COR-L47 (cell line): ENCODE measurements around the gene PITRM1.

Experiments used
- DNase-seq: peaks from one replicate; lab custom pipeline; 2025; lab: John Stamatoyannopoulos, UW

PITRM1 gene

DNA sequence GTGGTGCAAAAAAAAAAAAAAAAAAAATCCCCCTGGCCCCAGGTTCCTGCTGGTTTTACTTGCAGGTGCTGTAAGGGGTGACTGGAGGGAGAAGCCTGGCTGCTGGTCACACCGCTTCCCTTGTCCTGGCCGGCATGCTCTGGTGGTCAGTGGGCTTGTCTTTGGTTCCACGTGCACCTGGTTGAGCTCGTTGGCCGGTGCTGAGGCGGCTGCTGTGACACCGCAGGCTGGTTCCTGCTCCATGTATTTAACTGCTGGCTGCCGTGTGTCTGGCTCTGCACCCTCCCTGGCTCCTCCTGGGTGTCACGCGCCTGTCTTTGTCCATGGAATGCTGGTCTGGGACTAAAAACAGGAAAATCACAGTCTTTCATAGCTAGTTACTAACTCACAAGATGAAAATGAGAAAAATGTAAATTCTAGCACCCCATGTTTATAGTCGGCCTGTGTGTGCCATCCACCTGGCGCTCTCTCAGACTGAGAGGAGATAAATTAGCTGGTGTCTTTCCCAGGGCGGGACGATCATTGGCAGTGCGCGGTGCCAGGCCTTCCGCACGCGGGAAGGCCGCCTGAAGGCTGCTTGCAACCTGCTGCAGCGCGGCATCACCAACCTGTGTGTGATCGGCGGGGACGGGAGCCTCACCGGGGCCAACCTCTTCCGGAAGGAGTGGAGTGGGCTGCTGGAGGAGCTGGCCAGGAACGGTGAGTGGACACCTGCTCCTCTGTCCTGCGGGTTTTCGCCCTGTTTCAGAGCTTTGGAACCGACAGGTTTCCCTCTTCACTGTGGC lies 71.5 kb downstream of the PITRM1 start:
- no peak for DNase-seq

DNA sequence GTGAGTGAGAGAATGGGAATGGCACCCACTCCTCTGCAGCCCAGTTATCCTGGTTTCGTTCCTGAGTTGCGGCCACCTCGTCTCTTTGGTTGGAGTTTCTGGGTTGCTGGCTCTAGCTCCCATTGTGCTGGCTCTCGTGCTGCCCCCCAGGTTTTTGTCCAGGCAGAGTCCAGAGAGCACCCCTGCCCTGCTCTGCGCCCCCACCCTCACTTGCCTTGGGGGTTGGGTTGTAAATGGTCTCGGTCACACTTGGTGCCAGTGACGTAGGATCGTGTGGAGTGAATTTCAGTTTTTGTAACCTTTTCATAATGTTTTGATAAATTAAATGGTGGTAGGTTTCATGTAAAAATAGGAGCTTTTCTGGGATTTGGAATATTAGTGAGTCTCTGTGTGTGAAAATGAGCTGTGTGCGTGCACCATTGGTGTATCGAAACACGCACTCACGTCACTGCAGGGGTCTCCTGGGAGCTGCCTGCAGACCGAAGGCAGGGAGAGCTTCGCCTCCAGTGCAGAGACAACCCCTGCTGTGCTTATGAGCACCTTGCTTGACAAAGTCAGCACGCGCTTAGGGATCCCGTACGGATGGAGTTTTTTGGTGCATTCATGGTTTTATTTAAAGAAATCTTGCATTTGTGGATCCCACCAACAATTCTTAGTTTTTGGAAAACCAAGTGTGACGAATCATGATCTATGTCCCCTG lies 72.3 kb downstream of the PITRM1 start:
- no peak for DNase-seq

- DNase-seq = no peak
Observed at GRCh38 chr10:3099291-3100092, 73.1 kb downstream of the PITRM1 start.

DNA sequence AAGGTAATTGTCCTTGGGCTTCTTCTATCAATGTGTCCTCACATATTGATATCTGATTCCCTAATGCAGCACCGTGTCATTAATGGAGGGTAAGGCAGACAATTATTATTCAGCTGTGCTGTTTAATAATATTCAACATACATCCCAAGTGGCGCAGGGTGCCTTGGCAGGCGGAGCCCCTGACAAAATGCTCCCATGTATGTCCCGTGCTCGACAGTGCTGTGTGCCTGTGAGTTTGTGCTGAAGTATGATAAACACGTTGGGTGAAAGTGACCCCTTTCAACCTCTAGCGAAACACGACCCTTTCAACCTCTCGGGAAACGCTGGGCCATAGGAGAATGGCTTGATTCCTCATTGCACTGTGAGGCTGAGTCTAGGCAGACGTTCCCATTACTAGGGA lies 73.9 kb downstream of the PITRM1 start:
- DNase-seq = no peak

DNA sequence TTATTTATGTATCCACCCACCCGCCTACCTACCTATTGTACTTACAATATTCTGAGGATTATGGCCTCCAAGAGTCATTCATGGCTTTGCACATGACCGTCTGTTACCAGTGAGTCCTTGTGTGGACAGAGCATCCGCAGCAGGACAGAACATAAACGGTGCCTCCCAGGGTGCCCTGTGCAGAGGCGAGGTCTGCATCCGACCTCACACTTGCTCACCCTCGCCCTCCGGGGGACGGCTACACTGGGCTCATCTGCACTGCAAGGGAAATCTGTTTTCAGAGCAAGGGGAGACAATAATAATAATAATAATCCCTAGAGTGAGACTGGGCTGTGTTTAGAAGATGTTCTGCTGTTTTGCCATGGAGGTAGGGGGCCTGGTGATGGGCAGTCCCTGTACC lies 75.4 kb downstream of the PITRM1 start:
- DNase-seq = no peak

GRCh38 chr10:3096149-3096548 lies 76.4 kb downstream of the PITRM1 start:
- DNase-seq = no peak

DNA sequence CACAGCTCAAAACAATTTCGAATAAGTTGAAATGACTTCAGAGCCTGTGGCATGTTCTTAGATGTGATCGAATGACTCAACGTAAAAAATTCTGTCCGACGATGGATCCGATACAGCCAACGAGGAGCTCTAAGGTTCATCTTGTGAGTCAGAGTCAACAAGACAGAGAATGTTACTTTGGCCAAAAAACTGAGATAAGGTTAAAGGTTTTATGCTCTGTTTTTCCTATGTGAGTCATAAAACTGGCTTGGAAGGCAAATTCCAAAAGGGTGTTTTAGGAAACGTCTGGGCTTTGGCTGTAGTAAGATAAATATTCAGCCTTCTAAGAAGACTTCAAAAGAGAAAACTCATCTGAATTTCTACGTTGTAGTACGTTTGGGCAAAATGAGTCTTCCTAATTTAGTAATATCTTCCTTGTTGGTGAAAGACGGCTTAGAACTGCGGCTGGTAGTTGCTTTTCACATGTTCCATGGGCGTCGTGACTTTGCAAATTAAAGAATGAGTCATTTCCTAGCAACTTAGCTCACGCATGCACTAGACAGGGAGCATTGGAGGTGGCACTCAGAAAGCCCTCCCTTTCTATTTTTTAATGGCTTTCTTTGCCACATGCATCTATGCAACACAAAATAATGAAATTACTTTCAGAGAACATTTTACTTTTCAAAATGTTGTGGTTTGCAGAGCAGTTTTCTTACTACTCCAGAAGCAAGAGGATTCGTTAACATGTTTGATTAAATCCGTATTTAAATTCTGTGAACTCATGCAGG lies 77.0 kb downstream of the PITRM1 start:
- DNase-seq = no peak

DNA sequence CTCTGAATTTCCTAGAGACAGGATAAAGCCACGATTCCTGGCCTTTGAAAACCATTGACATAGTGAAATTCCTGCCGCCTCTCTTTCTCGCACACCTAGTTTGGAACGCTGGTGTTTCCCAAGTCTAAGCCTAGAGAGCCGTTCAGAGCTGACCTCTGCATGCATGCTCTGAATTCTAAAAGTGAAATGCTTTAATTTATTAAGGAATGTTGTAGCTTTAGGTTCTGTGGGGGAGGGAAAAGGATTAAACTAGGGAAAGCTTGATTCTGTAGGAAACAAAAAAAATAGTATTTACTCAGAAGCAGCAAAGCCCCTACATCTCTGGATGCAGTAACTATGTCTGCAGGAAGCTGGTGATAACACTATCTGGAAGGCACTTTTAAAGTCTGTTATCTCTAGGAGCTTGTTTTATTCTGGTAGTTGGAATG lies 78.0 kb downstream of the PITRM1 start:
- DNase-seq = no peak

GRCh38 chr10:3093996-3094395 lies 78.6 kb downstream of the PITRM1 start:
- DNase-seq = no peak

DNA sequence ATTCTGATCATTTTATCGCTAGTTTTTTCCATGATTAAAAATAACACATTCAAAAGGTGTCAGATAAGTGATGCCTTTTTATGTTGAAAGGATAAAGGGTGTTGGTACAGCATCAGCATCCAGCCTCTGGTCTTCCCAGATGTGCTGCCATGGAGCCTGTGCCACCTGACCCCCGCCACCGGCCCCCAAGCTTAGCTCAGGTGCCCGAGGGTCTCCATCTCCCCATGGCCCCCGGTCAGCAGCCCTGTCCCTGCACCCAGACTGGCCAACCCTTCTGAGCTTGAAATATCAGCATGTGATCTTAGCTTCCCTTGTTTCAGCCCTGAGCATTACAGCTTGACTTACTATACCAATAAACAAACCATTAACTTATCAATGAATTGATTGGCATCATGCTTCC lies 80.7 kb downstream of the PITRM1 start:
- no peak for DNase-seq

DNA sequence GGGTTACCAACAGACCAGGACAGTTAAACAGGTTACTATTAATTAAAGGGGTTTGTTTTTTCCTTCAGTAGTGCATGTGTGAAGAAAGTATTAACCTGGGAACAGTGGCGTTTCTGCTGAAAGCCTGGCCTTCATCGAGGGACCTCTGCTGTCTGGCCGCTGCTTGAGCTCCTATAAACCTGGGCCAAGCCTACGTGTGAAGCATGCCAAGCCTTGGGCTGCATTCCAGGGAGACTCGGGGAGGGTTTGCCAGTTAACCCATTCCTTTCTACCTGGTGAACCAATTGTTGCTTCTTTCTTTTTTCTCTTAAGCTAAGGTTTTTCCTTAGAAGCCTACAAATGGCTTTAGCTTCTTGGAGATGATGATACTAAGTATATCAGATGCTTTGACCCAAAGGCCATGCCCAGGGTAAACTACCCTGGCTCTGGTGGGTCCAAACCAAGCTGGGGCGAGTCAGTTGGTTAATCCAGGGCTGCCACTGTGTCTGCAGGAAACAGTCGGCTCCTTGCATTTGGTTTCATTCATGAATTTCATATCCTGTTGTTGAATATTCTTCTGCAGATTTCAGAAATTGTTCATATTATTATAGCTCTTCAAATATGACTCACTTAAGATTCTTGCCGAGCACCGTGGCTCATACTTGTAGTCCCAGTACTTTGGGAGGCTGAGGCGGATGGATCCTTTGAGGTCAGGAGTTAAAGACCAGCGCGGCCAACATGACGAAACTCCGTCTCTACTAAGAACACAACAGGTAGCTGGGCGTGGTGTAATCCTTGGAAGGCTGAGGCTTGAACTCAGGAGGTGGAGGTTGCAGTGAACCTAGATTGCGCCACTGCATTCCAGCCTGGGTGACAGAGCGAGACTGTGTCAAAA lies 81.4 kb downstream of the PITRM1 start:
- no peak for DNase-seq

- no peak for DNase-seq
Observed at GRCh38 chr10:3090388-3090787, 82.2 kb downstream of the PITRM1 start.
